ENCODE measurements around the gene CDX1. TPM values are rescaled to one million over a fixed set of nuclear protein-coding genes. Genes with fewer than 3 reads are reported as not detected.

CDX1 gene
- total RNA-seq, 4 donors from 2014 or later, result not detected

GRCh38 chr5:150123542-150123941, 43.0 kb upstream of the CDX1 start:
- peaks cover 0 to 97% of the 10 kb centered on the region in 2 donors for H3K36me3 ChIP-seq
- no peak for TF ChIP-seq CTCF (IDR thresholded peaks at IDR 0.05)
- no peak for TF ChIP-seq EP300 (IDR thresholded peaks at IDR 0.05)
- no peak for TF ChIP-seq POLR2A (IDR thresholded peaks at IDR 0.05)
- no peak for TF ChIP-seq POLR2AphosphoS5 (IDR thresholded peaks at IDR 0.05)
- H3K9me3 ChIP-seq, result no peaks in the 10 kb centered on the region
- no peak for ATAC-seq
- no peaks in the 10 kb centered on the region for H3K27me3 ChIP-seq
- no peak overlapping the region for H3K27ac ChIP-seq
- no peak overlapping the region for H3K4me3 ChIP-seq
- H3K4me1 ChIP-seq, result no peaks in the 10 kb centered on the region
- WGBS, 2 donors (ENCODE audit: low coverage in 1 of 2), result 63 to 82% methylated on average over 4 of the region's 4 CpGs

- no peak for TF ChIP-seq POLR2A (IDR thresholded peaks at IDR 0.05)
- TF ChIP-seq EP300 (IDR thresholded peaks at IDR 0.05), result no peak
- TF ChIP-seq POLR2AphosphoS5 (IDR thresholded peaks at IDR 0.05), result no peak
- TF ChIP-seq CTCF (IDR thresholded peaks at IDR 0.05), result no peak
- Histone ChIP-seq H3K27me3 (no peaks in the 10 kb centered on the region), H3K27ac (no peak overlapping the region), H3K4me1 (no peaks in the 10 kb centered on the region), H3K9me3 (no peaks in the 10 kb centered on the region), H3K36me3 (peaks cover 0 to 97% of the 10 kb centered on the region in 2 donors), H3K4me3 (no peak overlapping the region)
- WGBS, 2 donors (ENCODE audit: low coverage in 1 of 2), result no CpG with 5 or more reads among the region's 11 CpGs
- ATAC-seq, result no peak
These were observed 42.4 kb upstream of the CDX1 start for GRCh38 chr5:150124111-150124557.

- no peak overlapping the region for H3K27ac ChIP-seq
- ATAC-seq, result no peak
- WGBS, 2 donors (ENCODE audit: low coverage in 1 of 2), result 71% methylated on average over 5 of the region's 8 CpGs; no CpG with 5 or more reads in 1 of the 2 donors
These were observed 42.0 kb upstream of the CDX1 start for GRCh38 chr5:150124596-150124995.

GRCh38 chr5:150125334-150125733, 41.2 kb upstream of the CDX1 start:
- H3K36me3 ChIP-seq, result peaks cover 0 to 95% of the 10 kb centered on the region in 2 donors
- no peaks in the 10 kb centered on the region for H3K27me3 ChIP-seq
- H3K27ac ChIP-seq, result peak overlapping the region in 1 of 4 donors; percentile 20

More at GRCh38 chr5:150124596-150124995, 42.0 kb upstream of the CDX1 start:
- TF ChIP-seq POLR2AphosphoS5 (IDR thresholded peaks at IDR 0.05), result no peak
- no peak for TF ChIP-seq EP300 (IDR thresholded peaks at IDR 0.05)
- TF ChIP-seq CTCF (IDR thresholded peaks at IDR 0.05), result no peak
- TF ChIP-seq POLR2A (IDR thresholded peaks at IDR 0.05), result no peak
- no peaks in the 10 kb centered on the region for H3K27me3 ChIP-seq
- no peaks in the 10 kb centered on the region for H3K9me3 ChIP-seq
- no peak overlapping the region for H3K4me3 ChIP-seq
- H3K4me1 ChIP-seq, result peaks cover 0 to 3% (median 1%) of the 10 kb centered on the region in 3 donors
- peaks cover 0 to 97% of the 10 kb centered on the region in 2 donors for H3K36me3 ChIP-seq

GRCh38 chr5:150126199-150126920, 40.2 kb upstream of the CDX1 start:
- H3K4me1 ChIP-seq, result peaks cover 0 to 20% (median 12%) of the 10 kb centered on the region in 3 donors
- TF ChIP-seq POLR2AphosphoS5 (IDR thresholded peaks at IDR 0.05), result no peak
- TF ChIP-seq CTCF (IDR thresholded peaks at IDR 0.05), result no peak
- TF ChIP-seq POLR2A (IDR thresholded peaks at IDR 0.05), result no peak
- no peaks in the 10 kb centered on the region for H3K9me3 ChIP-seq
- peak overlapping the region in 1 of 4 donors; percentile 10 for H3K27ac ChIP-seq
- 40% methylated on average over 2 of the region's 10 CpGs; no CpG with 5 or more reads in 1 of the 2 donors for WGBS, 2 donors (ENCODE audit: low coverage in 1 of 2)
- no peak for ATAC-seq
- H3K4me3 ChIP-seq, result no peak overlapping the region
- H3K36me3 ChIP-seq, result peaks cover 0 to 89% of the 10 kb centered on the region in 2 donors
- no peaks in the 10 kb centered on the region for H3K27me3 ChIP-seq

More at GRCh38 chr5:150125334-150125733, 41.2 kb upstream of the CDX1 start:
- H3K4me1 ChIP-seq, result peaks cover 0 to 10% (median 8%) of the 10 kb centered on the region in 3 donors
- no peak for ATAC-seq
- no peak overlapping the region for H3K4me3 ChIP-seq
- no peaks in the 10 kb centered on the region for H3K9me3 ChIP-seq
- WGBS, 2 donors (ENCODE audit: low coverage in 1 of 2), result 100% methylated on average over 1 of the region's 10 CpGs; no CpG with 5 or more reads in 1 of the 2 donors
- TF ChIP-seq POLR2AphosphoS5 (IDR thresholded peaks at IDR 0.05) (no peak), POLR2A (IDR thresholded peaks at IDR 0.05) (no peak)
